ENCODE results near the gene CADM1. TPM values are rescaled to one million over a fixed set of nuclear protein-coding genes. Genes with fewer than 3 reads are reported as not detected.

CADM1 gene
- total RNA-seq, 4 donors from 2014 or later = 10.6 to 15.7 (median 13.8) TPM

DNA sequence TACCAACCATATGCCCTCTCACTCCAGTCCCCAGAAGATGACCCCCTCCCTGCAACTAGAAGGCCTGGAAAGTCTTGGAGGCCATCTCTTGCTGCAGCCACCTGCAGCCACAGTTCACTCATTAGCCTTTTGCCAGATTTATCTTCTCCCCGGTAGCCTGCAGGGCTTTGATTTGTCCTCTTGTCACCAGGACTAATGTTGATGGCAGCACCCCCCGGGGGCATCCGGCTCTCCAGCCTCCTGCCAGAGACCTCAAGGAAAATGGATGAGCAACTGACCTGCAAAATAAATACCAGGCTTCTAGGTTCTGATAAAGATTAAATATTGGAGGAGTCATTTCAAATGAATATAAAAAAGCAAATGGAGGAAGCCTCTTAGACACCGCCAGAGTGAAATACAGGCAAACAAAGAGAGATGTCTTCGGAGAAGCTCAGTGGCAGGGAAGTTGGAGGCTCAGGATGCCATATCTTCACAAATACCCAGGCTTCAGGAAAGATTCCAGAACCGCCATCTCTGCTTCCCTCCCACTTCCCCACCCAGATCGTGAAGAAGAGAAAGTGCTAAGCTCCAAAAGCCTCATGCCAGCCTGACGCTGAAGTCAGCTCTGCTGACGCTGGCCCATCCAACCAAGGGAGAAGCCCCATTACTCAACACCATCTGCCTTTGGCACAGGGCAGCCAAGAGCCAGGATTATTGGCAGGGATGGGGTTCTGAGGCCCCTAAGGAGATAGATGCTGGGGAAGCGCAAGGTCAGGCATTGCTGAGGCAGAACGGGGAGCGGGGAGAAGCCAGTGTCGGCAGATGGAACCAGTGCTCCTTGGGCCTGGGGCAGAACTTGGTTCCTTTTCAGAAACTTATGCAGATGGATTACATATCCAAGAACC is 362.7 kb downstream of the CADM1 start:
- no peak for DNase-seq (ENCODE audit: extremely low spot score)
- intact Hi-C loops (cut with DNase I) = no loop called here
- 85% methylated on average over 13 of the region's 13 CpGs for WGBS
- TF ChIP-seq POLR2AphosphoS5 (IDR thresholded peaks at IDR 0.05) (no peak), POLR2A (IDR thresholded peaks at IDR 0.05; ENCODE audit: low read depth) (no peak), EP300 (IDR thresholded peaks at IDR 0.05) (no peak)
- TF ChIP-seq, protein P1, sequence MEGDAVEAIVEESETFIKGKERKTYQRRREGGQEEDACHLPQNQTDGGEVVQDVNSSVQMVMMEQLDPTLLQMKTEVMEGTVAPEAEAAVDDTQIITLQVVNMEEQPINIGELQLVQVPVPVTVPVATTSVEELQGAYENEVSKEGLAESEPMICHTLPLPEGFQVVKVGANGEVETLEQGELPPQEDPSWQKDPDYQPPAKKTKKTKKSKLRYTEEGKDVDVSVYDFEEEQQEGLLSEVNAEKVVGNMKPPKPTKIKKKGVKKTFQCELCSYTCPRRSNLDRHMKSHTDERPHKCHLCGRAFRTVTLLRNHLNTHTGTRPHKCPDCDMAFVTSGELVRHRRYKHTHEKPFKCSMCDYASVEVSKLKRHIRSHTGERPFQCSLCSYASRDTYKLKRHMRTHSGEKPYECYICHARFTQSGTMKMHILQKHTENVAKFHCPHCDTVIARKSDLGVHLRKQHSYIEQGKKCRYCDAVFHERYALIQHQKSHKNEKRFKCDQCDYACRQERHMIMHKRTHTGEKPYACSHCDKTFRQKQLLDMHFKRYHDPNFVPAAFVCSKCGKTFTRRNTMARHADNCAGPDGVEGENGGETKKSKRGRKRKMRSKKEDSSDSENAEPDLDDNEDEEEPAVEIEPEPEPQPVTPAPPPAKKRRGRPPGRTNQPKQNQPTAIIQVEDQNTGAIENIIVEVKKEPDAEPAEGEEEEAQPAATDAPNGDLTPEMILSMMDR (IDR thresholded peaks at IDR 0.05) = no peak
- Histone ChIP-seq H3K4me3 (no peak overlapping the region), H3K27ac (replicated peaks in 1 of 4) (no peak overlapping the region), H3K9me3 (no peaks in the 10 kb centered on the region), H3K4me1 (no peaks in the 10 kb centered on the region), H3K27me3 (peaks cover 0 to 18% (median 0%) of the 10 kb centered on the region in 4 donors), H3K36me3 (no peaks in the 10 kb centered on the region)

GRCh38 chr11:115135936-115136335 is 368.3 kb downstream of the CADM1 start:
- H3K4me1 ChIP-seq = no peaks in the 10 kb centered on the region
- TF ChIP-seq POLR2A (IDR thresholded peaks at IDR 0.05; ENCODE audit: low read depth) = no peak
- no peak for TF ChIP-seq POLR2AphosphoS5 (IDR thresholded peaks at IDR 0.05)
- TF ChIP-seq EP300 (IDR thresholded peaks at IDR 0.05) = no peak
- TF ChIP-seq, protein P1 (IDR thresholded peaks at IDR 0.05) = no peak
- 69% methylated on average over 3 of the region's 3 CpGs for WGBS
- no peak overlapping the region for H3K27ac ChIP-seq (replicated peaks in 1 of 4)
- H3K4me3 ChIP-seq = no peak overlapping the region
- no peak for DNase-seq (ENCODE audit: extremely low spot score)
- intact Hi-C loops (cut with DNase I) = no loop called here
- no peaks in the 10 kb centered on the region for H3K27me3 ChIP-seq
- H3K36me3 ChIP-seq = no peaks in the 10 kb centered on the region
- H3K9me3 ChIP-seq = no peaks in the 10 kb centered on the region

DNA sequence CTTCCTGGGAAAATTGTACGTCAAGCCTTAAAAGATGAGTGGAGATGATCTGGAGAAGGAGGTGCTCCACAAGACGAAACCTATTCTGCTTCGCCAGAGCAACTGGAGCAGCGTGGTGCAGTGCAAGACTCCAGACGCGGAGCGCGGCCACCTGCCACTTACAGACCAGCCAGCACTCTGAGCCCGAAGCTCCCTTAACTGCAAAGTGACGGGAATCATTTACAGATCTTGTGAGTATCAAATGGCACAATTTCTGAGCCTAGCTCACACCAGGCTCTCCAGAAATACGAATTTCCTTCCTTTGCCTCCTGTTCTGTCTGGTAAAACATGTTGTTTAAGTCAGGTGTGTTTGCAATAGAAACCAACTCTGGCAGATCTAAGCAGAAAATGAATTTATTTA is 369.3 kb downstream of the CADM1 start:
- Histone ChIP-seq H3K9me3 (no peaks in the 10 kb centered on the region), H3K36me3 (no peaks in the 10 kb centered on the region), H3K4me3 (no peak overlapping the region), H3K27ac (replicated peaks in 1 of 4) (no peak overlapping the region), H3K4me1 (no peaks in the 10 kb centered on the region), H3K27me3 (no peaks in the 10 kb centered on the region)
- intact Hi-C loops (cut with DNase I) = no loop called here
- TF ChIP-seq POLR2AphosphoS5 (IDR thresholded peaks at IDR 0.05) = no peak
- no peak for TF ChIP-seq POLR2A (IDR thresholded peaks at IDR 0.05; ENCODE audit: low read depth)
- no peak for TF ChIP-seq EP300 (IDR thresholded peaks at IDR 0.05)
- TF ChIP-seq, protein P1 (IDR thresholded peaks at IDR 0.05) = no peak
- 85% methylated on average over 11 of the region's 11 CpGs for WGBS
- DNase-seq (ENCODE audit: extremely low spot score) = no peak

DNA sequence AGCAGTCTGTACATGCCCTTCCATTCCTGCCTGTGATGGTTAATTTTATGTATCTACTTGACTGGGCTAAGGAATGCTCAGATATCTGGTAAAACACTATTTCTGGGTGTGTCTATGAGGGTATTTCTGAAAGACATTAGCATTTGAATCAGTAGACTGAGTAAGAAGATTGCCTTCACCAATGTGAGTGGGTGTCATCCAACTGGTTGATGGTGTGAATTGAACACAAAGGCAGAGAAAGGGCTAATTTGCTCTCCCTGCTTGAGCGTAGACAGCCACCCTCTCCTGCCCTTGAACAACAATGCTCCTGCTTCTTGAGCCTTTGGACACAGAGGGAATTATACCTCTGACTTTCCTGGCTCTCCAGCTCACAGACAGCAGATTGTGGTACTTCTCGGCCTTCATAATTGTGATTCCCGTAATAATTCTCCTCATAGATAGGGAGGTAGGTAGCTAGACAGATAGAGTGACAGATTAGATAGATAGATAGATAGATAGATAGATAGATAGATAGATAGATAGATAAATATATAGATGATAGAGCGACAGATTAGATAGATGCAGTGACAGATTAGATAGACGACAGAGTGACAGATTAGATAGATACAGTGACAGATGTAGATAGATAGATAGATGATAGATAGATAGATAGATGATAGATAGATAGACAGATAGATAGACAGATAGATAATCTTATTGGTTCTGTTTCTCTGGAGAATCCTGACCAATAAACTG is 370.6 kb downstream of the CADM1 start:
- H3K36me3 ChIP-seq = no peaks in the 10 kb centered on the region
- no peak for DNase-seq (ENCODE audit: extremely low spot score)
- no peaks in the 10 kb centered on the region for H3K4me1 ChIP-seq
- intact Hi-C loops (cut with DNase I) = no loop called here
- H3K27me3 ChIP-seq = no peaks in the 10 kb centered on the region
- no peak overlapping the region for H3K4me3 ChIP-seq
- no peaks in the 10 kb centered on the region for H3K9me3 ChIP-seq
- 90% methylated on average over 5 of the region's 5 CpGs for WGBS
- H3K27ac ChIP-seq (replicated peaks in 1 of 4) = no peak overlapping the region
- TF ChIP-seq POLR2A (IDR thresholded peaks at IDR 0.05; ENCODE audit: low read depth) (no peak), POLR2AphosphoS5 (IDR thresholded peaks at IDR 0.05) (no peak), EP300 (IDR thresholded peaks at IDR 0.05) (no peak)
- TF ChIP-seq, protein P1 (IDR thresholded peaks at IDR 0.05) = no peak

Measured in esophagus muscularis mucosa (tissue), 4 donors.